ENCODE measurements around the gene VIM. TPM values are rescaled to one million over a fixed set of nuclear protein-coding genes. Genes with fewer than 3 reads are reported as not detected.
A peak's percentile ranks its signal among the peaks of the same experiment; 100 is the strongest.

VIM gene
- total and polyA plus RNA-seq, 8 donors = 269 to 723 (median 496) TPM

- H3K27me3 ChIP-seq = peaks cover 0 to under 1% (median 0%) of the 10 kb centered on the region in 3 donors
- no peak for DNase-seq
- peak overlapping the region in 3 of 5 donors; percentile 36 to 97 (median 37) for H3K27ac ChIP-seq
- H3K4me3 ChIP-seq = peak overlapping the region in 2 of 4 donors; percentile 82 to 85
- H3K9me3 ChIP-seq = no peaks in the 10 kb centered on the region
- H3K36me3 ChIP-seq = peaks cover 42 to 76% (median 66%) of the 10 kb centered on the region in 4 donors
- no peak for TF ChIP-seq CTCF (IDR thresholded peaks at IDR 0.05)
- TF ChIP-seq POLR2AphosphoS5 (IDR thresholded peaks at IDR 0.05) = no peak
- no peak for TF ChIP-seq EP300 (IDR thresholded peaks at IDR 0.05)
- TF ChIP-seq POLR2A (IDR thresholded peaks at IDR 0.05) = no peak
- intact Hi-C loops (cut with DNase I; ENCODE audit: low total_unique reads) = no loop called here
- 88 to 93% (median 91%) methylated on average over 5 of the region's 5 CpGs for WGBS, 5 donors
- H3K4me1 ChIP-seq = peaks cover 24 to 61% (median 50%) of the 10 kb centered on the region in 4 donors
Measured at GRCh38 chr10:17234431-17234945, 6.4 kb downstream of the VIM start.

GRCh38 chr10:17235136-17235535 is 7.1 kb downstream of the VIM start:
- Histone ChIP-seq H3K4me3 (peak overlapping the region in 2 of 4 donors; percentile 82 to 85), H3K36me3 (peaks cover 42 to 76% (median 66%) of the 10 kb centered on the region in 4 donors), H3K4me1 (peaks cover 24 to 56% (median 47%) of the 10 kb centered on the region in 4 donors), H3K27ac (peak overlapping the region in 3 of 5 donors; percentile 36 to 97 (median 37)), H3K9me3 (no peaks in the 10 kb centered on the region), H3K27me3 (no peaks in the 10 kb centered on the region)
- no peak for DNase-seq
- no peak for TF ChIP-seq EP300 (IDR thresholded peaks at IDR 0.05)
- TF ChIP-seq CTCF (IDR thresholded peaks at IDR 0.05) = no peak
- no peak for TF ChIP-seq POLR2A (IDR thresholded peaks at IDR 0.05)
- intact Hi-C loops (cut with DNase I; ENCODE audit: low total_unique reads) = no loop called here
- WGBS, 5 donors = 69 to 84% (median 81%) methylated on average over 8 of the region's 8 CpGs

GRCh38 chr10:17236468-17237148 is 8.6 kb downstream of the VIM start:
- intact Hi-C loops (cut with DNase I; ENCODE audit: low total_unique reads) = no loop called here
- peaks cover 42 to 68% (median 61%) of the 10 kb centered on the region in 4 donors for H3K36me3 ChIP-seq
- no peak overlapping the region for H3K27ac ChIP-seq
- no peak for TF ChIP-seq POLR2AphosphoS5 (IDR thresholded peaks at IDR 0.05)
- no peak for TF ChIP-seq EP300 (IDR thresholded peaks at IDR 0.05)
- no peak for TF ChIP-seq POLR2A (IDR thresholded peaks at IDR 0.05)
- no peak for TF ChIP-seq CTCF (IDR thresholded peaks at IDR 0.05)
- H3K9me3 ChIP-seq = no peaks in the 10 kb centered on the region
- 32 to 69% (median 58%) methylated on average over 1 of the region's 1 CpG for WGBS, 5 donors
- peaks cover 17 to 46% (median 33%) of the 10 kb centered on the region in 4 donors for H3K4me1 ChIP-seq
- H3K4me3 ChIP-seq = no peak overlapping the region
- DNase-seq = no peak
- H3K27me3 ChIP-seq = no peaks in the 10 kb centered on the region

GRCh38 chr10:17237149-17237527 is 9.1 kb downstream of the VIM start:
- Histone ChIP-seq H3K27ac (no peak overlapping the region), H3K4me1 (peaks cover 12 to 41% (median 28%) of the 10 kb centered on the region in 4 donors), H3K27me3 (no peaks in the 10 kb centered on the region), H3K9me3 (no peaks in the 10 kb centered on the region), H3K4me3 (no peak overlapping the region), H3K36me3 (peaks cover 42 to 63% (median 58%) of the 10 kb centered on the region in 4 donors)
- intact Hi-C loops (cut with DNase I; ENCODE audit: low total_unique reads) = no loop called here
- DNase-seq = no peak
- no peak for TF ChIP-seq POLR2AphosphoS5 (IDR thresholded peaks at IDR 0.05)
- TF ChIP-seq EP300 (IDR thresholded peaks at IDR 0.05) = no peak
- 71 to 78% (median 74%) methylated on average over 5 of the region's 5 CpGs for WGBS, 5 donors
